GM12801 (cell line): ENCODE measurements around the gene MAML3.

ENCODE experiments used
- CTCF ChIP-seq: IDR thresholded peaks from one replicate; pipeline ENCODE4 v1.5.1; 2011; ENCODE audit warnings: control low read depth; ENCODE audit not compliant: insufficient read length; ENCODE audit errors: extremely low read depth

Gene MAML3

GRCh38 chr4:139813881-139814280, 340.1 kb downstream of the MAML3 start:
- TF ChIP-seq CTCF = no peak

GRCh38 chr4:139810710-139811109, 343.3 kb downstream of the MAML3 start:
- no peak for TF ChIP-seq CTCF

- no peak for TF ChIP-seq CTCF
These were observed 344.2 kb downstream of the MAML3 start for GRCh38 chr4:139809757-139810140.

- no peak for TF ChIP-seq CTCF
These were observed 344.9 kb downstream of the MAML3 start for GRCh38 chr4:139808808-139809756.

GRCh38 chr4:139808381-139808807, 345.6 kb downstream of the MAML3 start:
- TF ChIP-seq CTCF = no peak

- no peak for TF ChIP-seq CTCF
These were observed 346.5 kb downstream of the MAML3 start for GRCh38 chr4:139807483-139807882.

GRCh38 chr4:139806929-139807328, 347.1 kb downstream of the MAML3 start:
- no peak for TF ChIP-seq CTCF
